HG02623 (cell line): ENCODE data around the gene TBCCD1.

Source experiments
- ATAC-seq: cut with Tn5 transposase; IDR thresholded peaks from one replicate; pipeline ENCODE4 v1.9.1; 2021; ENCODE audit warnings: moderate library complexity; ENCODE audit not compliant: unreplicated experiment

The TBCCD1 gene

GRCh38 chr3:186497608-186498007, 69.5 kb downstream of the TBCCD1 start:
- no peak for ATAC-seq

- no peak for ATAC-seq
Measured at GRCh38 chr3:186496635-186497034, 70.5 kb downstream of the TBCCD1 start.
